Neural crest cell (in vitro differentiated cells): ENCODE measurements around the gene FHIP2A. TPM values are rescaled to one million over a fixed set of nuclear protein-coding genes. Genes with fewer than 3 reads are reported as not detected.
"Not testable (repeated sequence)": the region's sequence is repeated elsewhere in the genome, so short reads cannot be mapped to it uniquely, and the experiment has no call there.

Experiments used
- DNase-seq: peaks from one replicate; pipeline ENCODE4 v3.0.0; 2021; ENCODE audit warnings: low read depth, mixed read lengths, low spot score
- H3K27ac Mint-ChIP-seq: one replicate; pipeline ENCODE4 v1.8.0; 2021; ENCODE audit warnings: mild to moderate bottlenecking, mixed read lengths; ENCODE audit not compliant: unreplicated experiment
- H3K27me3 Mint-ChIP-seq: 2 replicates; pipeline ENCODE4 v1.8.0; 2021; ENCODE audit warnings: low read depth, mild to moderate bottlenecking, mixed read lengths
- H3K36me3 Mint-ChIP-seq: 2 replicates; pipeline ENCODE4 v1.8.0; 2021; ENCODE audit warnings: low read depth, mild to moderate bottlenecking, mixed read lengths
- H3K4me1 Mint-ChIP-seq: 2 replicates; pipeline ENCODE4 v1.8.0; 2021; ENCODE audit warnings: mixed read lengths
- H3K4me3 Mint-ChIP-seq: one replicate; pipeline ENCODE4 v1.8.0; 2021; ENCODE audit warnings: mild to moderate bottlenecking, mixed read lengths
- H3K9me3 Mint-ChIP-seq: 2 replicates; pipeline ENCODE4 v1.8.0; 2021; ENCODE audit warnings: mixed read lengths
- CTCF ChIP-seq: fragments of 200-600 bp; sonication (generic); conservative IDR thresholded peaks from 2 replicates; pipeline ENCODE4 v1.5.0; 2021; ENCODE audit warnings: antibody characterized with exemption, mild to moderate bottlenecking
- long read RNA-seq: library from polyadenylated mRNA; unstranded; transcript quantifications from one replicate; pipeline ENCODE4 v2.0.0, GENCODE V29; 2020
- total RNA-seq: library from RNA; stranded (reverse); gene quantifications from 2 replicates; pipeline ENCODE4 v1.2.1, GENCODE V29; 2021

FHIP2A gene
- total RNA-seq, result 14.4 and 17.0 TPM in 2 replicates
- long read RNA-seq, partial matches to known transcripts, result 0 of 2 reads
- long read RNA-seq, other reads (novel, unspliced or antisense), result 2 of 2 reads

DNA sequence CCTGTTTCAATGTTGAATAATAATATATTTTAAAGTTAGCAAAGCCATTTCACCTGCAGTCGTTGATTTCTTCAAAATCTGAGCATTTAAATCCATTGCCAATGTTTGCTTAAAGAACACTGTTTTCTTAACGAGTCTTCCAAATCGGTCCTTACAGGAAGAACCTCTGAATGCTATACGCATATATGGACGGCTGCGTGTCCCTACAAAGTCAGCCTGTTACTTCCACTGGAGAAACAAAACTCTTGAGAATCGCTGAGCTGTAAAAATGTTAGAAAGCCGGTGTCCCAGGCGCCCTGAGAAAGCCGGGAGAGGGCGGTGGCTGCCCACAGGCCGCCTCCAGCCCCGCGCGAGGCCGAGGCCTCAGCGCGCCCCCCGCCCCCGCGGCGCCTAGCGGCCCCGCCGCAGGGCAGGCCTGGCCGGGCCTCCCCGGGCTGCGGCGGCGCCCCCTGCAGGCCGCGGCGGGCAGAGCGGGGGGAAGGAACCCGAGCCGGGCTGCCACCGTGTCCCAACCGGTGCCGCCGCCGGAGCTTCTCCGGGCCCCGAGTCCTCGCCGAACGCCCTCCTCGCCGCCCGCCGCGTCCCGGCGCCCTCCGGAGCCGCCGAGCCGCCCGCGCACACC lies at the start of gene FHIP2A:
Gene FHIP2A (plus strand): TSS at position 488 of the 622 bp plus-strand sequence. CDS start 299 bp downstream, outside the sequence.
- peaks cover 19% of the 10 kb centered on the region for H3K4me1 Mint-ChIP-seq
- TF ChIP-seq CTCF, result peak; percentile 70
- H3K27ac Mint-ChIP-seq, result peak within 1 kb of the TSS; percentile 87
- peaks cover 1% of the 10 kb centered on the region for H3K9me3 Mint-ChIP-seq
- peaks cover 5% of the 10 kb centered on the region for H3K36me3 Mint-ChIP-seq
- H3K27me3 Mint-ChIP-seq, result peaks cover 3% of the 10 kb centered on the region
- H3K4me3 Mint-ChIP-seq, result peak within 1 kb of the TSS; percentile 96
- peak; percentile 82 for DNase-seq

- Mint-ChIP-seq H3K36me3 (no peaks in the 10 kb centered on the region), H3K9me3 (no peaks in the 10 kb centered on the region), H3K4me3 (no peak overlapping the region), H3K27ac (no peak overlapping the region), H3K27me3 (peaks cover 45% of the 10 kb centered on the region), H3K4me1 (no peaks in the 10 kb centered on the region)
- DNase-seq, result no peak
- no peak for TF ChIP-seq CTCF
These were observed 48.9 kb upstream of the FHIP2A start for GRCh38 chr10:114772496-114773196.

DNA sequence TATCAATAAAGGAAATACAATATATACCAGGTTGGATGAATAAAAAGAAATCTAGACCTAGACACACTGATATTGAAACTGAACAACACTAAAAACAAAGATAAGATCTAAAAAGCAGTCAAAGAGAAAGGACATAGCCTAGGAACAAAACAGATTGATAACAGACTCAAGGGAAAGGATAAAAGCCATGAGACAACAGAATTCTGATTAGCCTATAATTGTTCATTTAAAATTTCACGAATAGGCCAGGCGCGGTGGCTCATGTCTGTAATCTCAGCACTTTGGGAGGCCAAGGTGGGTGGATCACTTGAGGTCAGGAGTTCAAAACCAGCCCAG lies 48.4 kb upstream of the FHIP2A start:
- Mint-ChIP-seq H3K27me3 (peaks cover 45% of the 10 kb centered on the region), H3K27ac (no peak overlapping the region), H3K4me3 (no peak overlapping the region), H3K36me3 (no peaks in the 10 kb centered on the region), H3K4me1 (no peaks in the 10 kb centered on the region), H3K9me3 (no peaks in the 10 kb centered on the region)
- no peak for TF ChIP-seq CTCF
- no peak for DNase-seq

DNA sequence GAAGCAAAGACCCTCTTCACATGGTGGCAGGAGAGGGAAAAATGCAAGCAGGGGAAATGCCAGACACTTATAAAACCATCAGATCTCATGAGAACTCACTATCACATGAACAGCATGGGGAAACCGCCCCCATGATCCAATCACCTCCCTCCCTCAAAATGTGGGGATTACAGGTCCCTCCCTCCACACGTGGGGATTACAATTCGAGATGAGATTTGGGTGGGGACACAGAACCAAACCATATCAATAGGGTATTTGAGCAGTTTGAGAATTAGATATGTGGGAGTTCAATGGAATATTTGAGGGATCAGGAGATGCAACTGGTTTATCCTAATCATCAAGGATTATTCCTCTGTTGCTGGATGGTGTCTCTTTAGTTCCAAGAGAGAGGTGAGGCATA lies 46.5 kb upstream of the FHIP2A start:
- H3K4me3 Mint-ChIP-seq, H3K36me3 Mint-ChIP-seq, H3K9me3 Mint-ChIP-seq, DNase-seq, H3K27ac Mint-ChIP-seq, H3K4me1 Mint-ChIP-seq: not testable (repeated sequence)
- peaks cover 29% of the 10 kb centered on the region for H3K27me3 Mint-ChIP-seq

GRCh38 chr10:114777415-114777814 lies 44.2 kb upstream of the FHIP2A start:
- DNase-seq, result no peak
- Mint-ChIP-seq H3K27ac (no peak overlapping the region), H3K27me3 (peaks cover 19% of the 10 kb centered on the region), H3K36me3 (no peaks in the 10 kb centered on the region), H3K4me3 (no peak overlapping the region), H3K9me3 (no peaks in the 10 kb centered on the region), H3K4me1 (peaks cover 9% of the 10 kb centered on the region)
- TF ChIP-seq CTCF, result no peak
